ENCODE results near the gene KSR1. TPM values are rescaled to one million over a fixed set of nuclear protein-coding genes. Genes with fewer than 3 reads are reported as not detected.

KSR1 gene
- total RNA-seq, 1 experiment from 2014 or later: 88.9 TPM

GRCh38 chr17:27438348-27438998, 17.8 kb upstream of the KSR1 start:
- Mint-ChIP-seq H3K27me3 (ENCODE audit: insufficient read depth, unreplicated experiment) (no peaks in the 10 kb centered on the region), H3K4me1 (ENCODE audit: low read depth, unreplicated experiment) (no peaks in the 10 kb centered on the region), H3K4me3 (ENCODE audit: unreplicated experiment) (no peak overlapping the region), H3K27ac (ENCODE audit: unreplicated experiment) (no peak overlapping the region), H3K36me3 (ENCODE audit: insufficient read depth, unreplicated experiment) (no peaks in the 10 kb centered on the region), H3K9me3 (ENCODE audit: unreplicated experiment) (no peaks in the 10 kb centered on the region)
- Histone ChIP-seq H3K27me3 (replicated peaks; ENCODE audit: control insufficient read depth, insufficient read depth, low read length) (0 out of 2 replicates have a peak, but pooled peaks cover under 1% of the 10 kb centered on the region), H3K36me3 (ENCODE audit: control insufficient read depth, insufficient read depth, low read length) (no peaks in the 10 kb centered on the region), H3K4me3 (ENCODE audit: low read depth, low read length) (no peak overlapping the region), H3K9me3 (no peaks in the 10 kb centered on the region), H3K4me1 (peaks cover 11% of the 10 kb centered on the region; the same call in 1 of the 2 replicates)
- TF ChIP-seq, protein P1, sequence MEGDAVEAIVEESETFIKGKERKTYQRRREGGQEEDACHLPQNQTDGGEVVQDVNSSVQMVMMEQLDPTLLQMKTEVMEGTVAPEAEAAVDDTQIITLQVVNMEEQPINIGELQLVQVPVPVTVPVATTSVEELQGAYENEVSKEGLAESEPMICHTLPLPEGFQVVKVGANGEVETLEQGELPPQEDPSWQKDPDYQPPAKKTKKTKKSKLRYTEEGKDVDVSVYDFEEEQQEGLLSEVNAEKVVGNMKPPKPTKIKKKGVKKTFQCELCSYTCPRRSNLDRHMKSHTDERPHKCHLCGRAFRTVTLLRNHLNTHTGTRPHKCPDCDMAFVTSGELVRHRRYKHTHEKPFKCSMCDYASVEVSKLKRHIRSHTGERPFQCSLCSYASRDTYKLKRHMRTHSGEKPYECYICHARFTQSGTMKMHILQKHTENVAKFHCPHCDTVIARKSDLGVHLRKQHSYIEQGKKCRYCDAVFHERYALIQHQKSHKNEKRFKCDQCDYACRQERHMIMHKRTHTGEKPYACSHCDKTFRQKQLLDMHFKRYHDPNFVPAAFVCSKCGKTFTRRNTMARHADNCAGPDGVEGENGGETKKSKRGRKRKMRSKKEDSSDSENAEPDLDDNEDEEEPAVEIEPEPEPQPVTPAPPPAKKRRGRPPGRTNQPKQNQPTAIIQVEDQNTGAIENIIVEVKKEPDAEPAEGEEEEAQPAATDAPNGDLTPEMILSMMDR (IDR thresholded peaks at IDR 0.05; ENCODE audit: insufficient read depth in 1 of 2, low read depth in 1 of 2, low read length in 1 of 2, severe bottlenecking in 1 of 2, unreplicated experiment in 1 of 2): no peak
- intact Hi-C loops (cut with micrococcal nuclease; ENCODE audit: unreplicated experiment): no loop called here
- ChIA-PET POLR2A (interaction anchor here (0.6 kb wide), 1 partner anchor 245 kb away, joined by 3 read pairs; no protein-coding TSS in a partner anchor), CTCF (interaction anchor here (0.6 to 1.2 kb wide), 2 partner anchors 24 to 161 kb away, joined by 4 to 5 read pairs; no protein-coding TSS in a partner anchor)
- no peak for DNase-seq
- BruUV-seq (replicated peaks): no TSS peak

DNA sequence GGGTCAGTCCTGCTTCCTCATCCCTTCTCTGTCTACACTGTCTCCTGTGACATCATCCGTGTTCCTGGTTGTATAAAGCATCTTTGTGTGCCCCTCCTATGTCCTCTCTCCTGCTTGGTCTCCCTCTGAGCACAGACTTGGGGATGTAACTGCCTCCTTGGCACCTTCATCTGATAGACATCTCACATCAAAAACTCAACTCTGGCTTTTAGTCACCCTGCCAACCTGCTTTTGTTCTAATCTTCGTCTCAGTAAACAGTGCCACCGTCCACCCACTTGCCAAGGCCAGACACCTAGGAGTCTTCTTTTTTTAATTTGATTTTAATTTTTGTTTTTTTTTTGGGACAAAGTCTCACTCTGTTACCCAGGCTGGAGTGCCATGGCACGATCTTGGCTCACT, 16.9 kb upstream of the KSR1 start:
- CTCF ChIA-PET: interaction anchor here (1.2 kb wide), 1 partner anchor 160 kb away, joined by 4 read pairs; no protein-coding TSS in a partner anchor
- Mint-ChIP-seq H3K27me3 (ENCODE audit: insufficient read depth, unreplicated experiment) (no peaks in the 10 kb centered on the region), H3K4me3 (ENCODE audit: unreplicated experiment) (no peak overlapping the region), H3K4me1 (ENCODE audit: low read depth, unreplicated experiment) (no peaks in the 10 kb centered on the region), H3K27ac (ENCODE audit: unreplicated experiment) (no peak overlapping the region), H3K36me3 (ENCODE audit: insufficient read depth, unreplicated experiment) (no peaks in the 10 kb centered on the region), H3K9me3 (ENCODE audit: unreplicated experiment) (no peaks in the 10 kb centered on the region)
- POLR2A ChIA-PET: no interaction called here
- no peaks in the 10 kb centered on the region for H3K9me3 ChIP-seq
- H3K4me1 ChIP-seq: peaks cover 11% of the 10 kb centered on the region; the same call in 1 of the 2 replicates
- TF ChIP-seq, protein P1 (IDR thresholded peaks at IDR 0.05; ENCODE audit: insufficient read depth in 1 of 2, low read depth in 1 of 2, low read length in 1 of 2, severe bottlenecking in 1 of 2, unreplicated experiment in 1 of 2): no peak
- no TSS peak for BruUV-seq (replicated peaks)
- DNase-seq: no peak
- no peaks in the 10 kb centered on the region for H3K27me3 ChIP-seq (replicated peaks; ENCODE audit: control insufficient read depth, insufficient read depth, low read length)
- H3K36me3 ChIP-seq (ENCODE audit: control insufficient read depth, insufficient read depth, low read length): no peaks in the 10 kb centered on the region
- H3K4me3 ChIP-seq (ENCODE audit: low read depth, low read length): no peak overlapping the region
- intact Hi-C loops (cut with micrococcal nuclease; ENCODE audit: unreplicated experiment): no loop called here

DNA sequence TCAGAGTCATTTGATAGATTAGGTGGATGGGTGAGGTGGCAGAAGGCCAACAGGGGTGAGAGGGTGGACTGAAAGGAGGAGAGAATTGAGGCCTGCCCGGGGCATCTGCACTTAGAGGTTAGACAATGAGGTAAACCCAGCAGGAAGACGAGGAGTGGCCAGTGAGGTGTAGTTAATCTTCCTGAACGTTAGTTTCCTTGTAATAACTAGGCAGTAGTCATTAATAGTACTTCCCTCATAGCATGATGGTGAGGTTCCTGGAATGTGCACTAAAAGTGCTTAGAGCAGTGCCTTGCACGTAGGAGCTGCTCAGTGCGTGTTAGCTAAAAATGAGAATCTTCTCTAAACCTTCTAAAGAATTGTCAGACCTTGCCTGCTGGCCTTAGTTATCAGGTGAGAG, 13.5 kb upstream of the KSR1 start:
- H3K4me1 Mint-ChIP-seq (ENCODE audit: low read depth, unreplicated experiment): peaks cover 14% of the 10 kb centered on the region
- intact Hi-C loops (cut with micrococcal nuclease; ENCODE audit: unreplicated experiment): no loop called here
- DNase-seq: no peak
- H3K9me3 Mint-ChIP-seq (ENCODE audit: unreplicated experiment): no peaks in the 10 kb centered on the region
- TF ChIP-seq, protein P1 (IDR thresholded peaks at IDR 0.05; ENCODE audit: insufficient read depth in 1 of 2, low read depth in 1 of 2, low read length in 1 of 2, severe bottlenecking in 1 of 2, unreplicated experiment in 1 of 2): no peak
- BruUV-seq (replicated peaks): no TSS peak
- H3K27ac Mint-ChIP-seq (ENCODE audit: unreplicated experiment): no peak overlapping the region
- CTCF ChIA-PET: interaction anchor here (1.3 kb wide), 1 partner anchor 10 kb away, joined by 3 read pairs; no protein-coding TSS in a partner anchor
- POLR2A ChIA-PET: no interaction called here
- H3K36me3 ChIP-seq (ENCODE audit: control insufficient read depth, insufficient read depth, low read length): no peaks in the 10 kb centered on the region
- H3K27me3 ChIP-seq (replicated peaks; ENCODE audit: control insufficient read depth, insufficient read depth, low read length): no peaks in the 10 kb centered on the region
- H3K36me3 Mint-ChIP-seq (ENCODE audit: insufficient read depth, unreplicated experiment): no peaks in the 10 kb centered on the region
- no peaks in the 10 kb centered on the region for H3K27me3 Mint-ChIP-seq (ENCODE audit: insufficient read depth, unreplicated experiment)
- H3K4me3 ChIP-seq (ENCODE audit: low read depth, low read length): no peak overlapping the region
- H3K4me3 Mint-ChIP-seq (ENCODE audit: unreplicated experiment): no peak overlapping the region
- H3K4me1 ChIP-seq: peaks cover 20% of the 10 kb centered on the region
- H3K9me3 ChIP-seq: no peaks in the 10 kb centered on the region

Data from Caco-2 (cell line).